ENCODE data around the gene PAXIP1.
A peak's percentile ranks its signal among the peaks of the same experiment; 100 is the strongest.

Gene PAXIP1

DNA sequence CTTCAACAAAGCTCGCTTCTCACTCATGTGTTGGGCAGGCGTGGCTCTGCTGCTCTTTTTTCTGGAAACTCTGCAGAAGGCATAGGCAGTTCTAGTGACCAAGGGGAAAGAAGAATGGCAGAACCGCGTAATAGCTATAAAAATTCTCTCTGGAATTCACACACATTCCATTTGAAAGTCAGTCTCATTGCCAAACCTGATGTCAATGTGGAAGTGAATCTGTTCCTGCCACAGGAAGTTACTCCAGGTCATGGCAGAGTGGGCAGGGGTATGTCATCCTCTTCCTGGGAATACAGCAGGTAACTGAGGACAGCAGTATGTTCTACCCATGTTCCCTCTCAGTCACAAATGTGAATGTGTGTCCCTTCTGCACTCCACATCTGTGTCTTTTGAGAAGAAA is 8.2 kb upstream of the PAXIP1 start:
- no peak overlapping the region for H3K27ac ChIP-seq (ENCODE audit: low read length)
- H3K27me3 ChIP-seq (ENCODE audit: low read depth, low read length) = no peaks in the 10 kb centered on the region
- H3K36me3 ChIP-seq (ENCODE audit: control insufficient read depth in 1 of 2, insufficient read depth in 2 of 2, low read length in 2 of 2) = no peaks in the 10 kb centered on the region
- H3K4me3 ChIP-seq (ENCODE audit: low read depth in 1 of 2, low read length in 2 of 2) = no peak overlapping the region
- no peaks in the 10 kb centered on the region for H3K9me3 ChIP-seq (ENCODE audit: control insufficient read depth in 1 of 2, low read length in 2 of 2)
- H3K4me1 ChIP-seq (ENCODE audit: control insufficient read depth in 1 of 2, insufficient read depth in 2 of 2, low read length in 2 of 2) = no peaks in the 10 kb centered on the region

DNA sequence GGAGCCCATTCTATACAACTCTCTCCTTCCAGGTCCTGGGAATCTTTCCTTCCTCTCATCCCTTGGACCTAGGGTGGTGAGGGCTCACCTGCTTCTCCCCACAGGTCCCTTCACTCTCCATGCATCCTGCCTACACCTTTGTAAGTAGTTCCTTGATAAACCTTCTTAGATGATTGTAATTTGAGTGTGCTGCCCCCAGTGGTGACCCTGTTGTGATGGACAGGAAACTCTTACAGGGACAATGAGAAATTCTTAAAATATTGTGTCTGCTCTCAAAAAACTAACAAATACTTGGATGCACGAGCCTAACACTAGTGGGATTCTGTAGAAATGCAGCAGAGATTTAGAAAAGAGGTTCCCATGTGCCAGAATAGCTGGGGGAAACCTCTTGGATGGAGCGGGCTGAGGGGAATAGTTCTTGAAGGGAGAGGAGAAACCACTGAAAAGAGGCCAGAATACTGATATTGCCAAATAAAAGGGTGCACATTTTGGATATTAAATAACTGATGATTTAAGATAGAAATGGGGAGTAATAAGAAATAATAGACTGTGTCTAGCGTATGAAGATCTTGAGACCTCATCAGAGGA is 6.7 kb upstream of the PAXIP1 start:
- H3K9me3 ChIP-seq (ENCODE audit: control insufficient read depth in 1 of 2, low read length in 2 of 2) = no peaks in the 10 kb centered on the region
- no peaks in the 10 kb centered on the region for H3K36me3 ChIP-seq (ENCODE audit: control insufficient read depth in 1 of 2, insufficient read depth in 2 of 2, low read length in 2 of 2)
- H3K4me3 ChIP-seq (ENCODE audit: low read depth in 1 of 2, low read length in 2 of 2) = no peak overlapping the region
- no peak overlapping the region for H3K27ac ChIP-seq (ENCODE audit: low read length)
- H3K27me3 ChIP-seq (ENCODE audit: low read depth, low read length) = no peaks in the 10 kb centered on the region
- H3K4me1 ChIP-seq (ENCODE audit: control insufficient read depth in 1 of 2, insufficient read depth in 2 of 2, low read length in 2 of 2) = no peaks in the 10 kb centered on the region

DNA sequence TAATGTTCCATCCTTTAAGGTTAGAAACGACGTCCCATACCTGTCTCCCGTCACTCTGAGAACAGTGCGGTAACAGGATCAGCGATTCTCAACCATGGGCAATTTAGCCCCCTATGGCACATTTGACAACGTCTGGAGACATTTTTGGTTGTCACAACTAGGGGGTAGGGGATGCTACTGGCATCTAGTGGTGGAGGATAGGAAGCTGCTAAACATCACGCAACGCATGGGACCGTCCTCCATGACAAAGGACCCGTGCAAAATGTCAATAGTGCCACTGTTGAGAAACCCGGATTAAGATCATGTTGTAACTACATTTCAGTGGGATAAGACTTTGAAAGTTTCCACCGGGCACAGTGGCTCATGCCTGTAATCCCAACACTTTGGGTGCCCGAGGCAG is 5.0 kb upstream of the PAXIP1 start:
- Histone ChIP-seq H3K9me3 (ENCODE audit: control insufficient read depth in 1 of 2, low read length in 2 of 2) (no peaks in the 10 kb centered on the region), H3K27me3 (ENCODE audit: low read depth, low read length) (no peaks in the 10 kb centered on the region)

DNA sequence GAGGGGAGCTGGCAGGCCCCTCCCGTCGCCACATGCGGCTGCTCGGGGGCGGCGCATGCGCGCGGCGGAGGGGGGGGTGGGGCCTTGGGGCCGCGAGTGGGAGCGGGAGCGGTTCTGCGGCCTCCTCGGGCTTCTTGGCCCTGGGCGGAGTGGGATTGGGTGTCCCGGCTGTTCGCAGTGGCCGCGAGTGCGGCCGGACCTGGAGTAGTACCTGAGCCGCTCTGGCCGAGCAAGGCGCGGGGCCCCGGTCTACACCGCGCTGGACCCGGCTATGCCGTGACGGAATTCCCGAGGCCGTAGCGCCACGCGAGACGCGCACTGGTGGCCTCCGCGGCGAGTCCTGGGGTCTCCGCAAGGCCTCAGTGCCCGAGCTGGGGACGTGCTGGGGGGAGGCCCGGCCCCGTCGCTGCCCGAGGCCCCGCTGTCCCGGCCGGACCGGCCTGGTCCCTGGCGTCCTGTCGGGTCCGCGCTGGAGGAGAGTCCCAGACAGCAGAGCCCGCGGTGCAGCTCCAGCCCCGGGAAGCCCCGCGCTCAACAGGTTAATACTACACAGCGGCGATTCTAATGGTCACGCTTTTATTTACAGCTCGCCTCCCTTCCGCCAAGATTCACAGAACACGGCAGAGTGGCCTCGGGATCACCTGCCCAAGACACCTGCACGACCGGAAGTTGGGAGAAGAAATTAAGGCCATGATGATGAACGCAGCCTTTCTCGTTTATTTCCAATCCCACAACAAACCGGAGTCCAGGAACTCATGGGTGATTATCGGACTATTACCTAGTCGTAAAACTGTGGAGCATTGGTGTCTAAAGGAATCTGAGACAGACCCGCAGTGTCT is 671 bp upstream of the PAXIP1 start:
- Histone ChIP-seq H3K27ac (ENCODE audit: low read length) (peak overlapping the region; percentile 56), H3K9me3 (ENCODE audit: control insufficient read depth in 1 of 2, low read length in 2 of 2) (no peaks in the 10 kb centered on the region), H3K4me1 (ENCODE audit: control insufficient read depth in 1 of 2, insufficient read depth in 2 of 2, low read length in 2 of 2) (peaks cover 0 to 6% of the 10 kb centered on the region in 2 donors), H3K27me3 (ENCODE audit: low read depth, low read length) (no peaks in the 10 kb centered on the region), H3K36me3 (ENCODE audit: control insufficient read depth in 1 of 2, insufficient read depth in 2 of 2, low read length in 2 of 2) (no peaks in the 10 kb centered on the region), H3K4me3 (ENCODE audit: low read depth in 1 of 2, low read length in 2 of 2) (peak overlapping the region; percentile 95 to 96)

More for the DNA sequence above, 5.0 kb upstream of the PAXIP1 start:
- Histone ChIP-seq H3K4me3 (ENCODE audit: low read depth in 1 of 2, low read length in 2 of 2) (no peak overlapping the region), H3K27ac (ENCODE audit: low read length) (no peak overlapping the region), H3K36me3 (ENCODE audit: control insufficient read depth in 1 of 2, insufficient read depth in 2 of 2, low read length in 2 of 2) (no peaks in the 10 kb centered on the region), H3K4me1 (ENCODE audit: control insufficient read depth in 1 of 2, insufficient read depth in 2 of 2, low read length in 2 of 2) (peaks cover 0 to 6% of the 10 kb centered on the region in 2 donors)

DNA sequence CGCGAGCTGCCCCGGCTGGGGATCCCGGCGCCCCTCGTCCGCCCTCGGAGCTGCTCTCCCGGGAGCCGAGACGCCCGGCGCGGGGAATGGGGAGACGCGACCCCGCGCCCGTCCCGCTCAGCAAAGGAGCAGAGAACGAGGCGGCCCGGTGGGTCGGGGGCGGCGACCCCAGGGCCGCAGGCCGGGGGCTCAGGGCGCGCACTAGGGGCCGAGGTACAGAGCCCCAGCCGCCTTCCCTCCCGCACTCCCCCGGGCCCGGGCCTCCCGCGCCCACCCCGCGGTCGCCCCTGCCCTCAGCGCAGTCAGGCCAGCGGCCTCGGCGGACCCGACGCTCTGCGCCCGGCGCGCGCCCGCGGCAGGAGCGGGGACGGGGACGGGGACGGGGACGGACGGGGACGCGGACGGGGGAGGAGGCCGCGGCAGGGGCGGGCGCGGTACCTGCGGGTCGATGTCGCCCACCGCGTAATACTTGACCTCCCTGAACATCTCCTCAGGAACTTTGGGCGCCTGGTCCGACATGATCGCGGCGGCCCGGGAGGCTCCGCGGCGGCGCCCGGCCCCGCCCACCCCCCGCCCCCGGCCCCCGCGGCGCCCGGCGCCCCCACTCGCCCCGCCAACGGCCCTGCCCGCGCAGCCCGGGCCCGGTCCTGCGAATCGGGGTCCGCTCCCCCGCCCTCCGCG is 373 bp downstream of the PAXIP1 start:
- H3K27me3 ChIP-seq (ENCODE audit: low read depth, low read length) = no peaks in the 10 kb centered on the region
- H3K36me3 ChIP-seq (ENCODE audit: control insufficient read depth in 1 of 2, insufficient read depth in 2 of 2, low read length in 2 of 2) = peaks cover 4 to 7% of the 10 kb centered on the region in 2 donors
- peaks cover 0 to 6% of the 10 kb centered on the region in 2 donors for H3K4me1 ChIP-seq (ENCODE audit: control insufficient read depth in 1 of 2, insufficient read depth in 2 of 2, low read length in 2 of 2)
- H3K9me3 ChIP-seq (ENCODE audit: control insufficient read depth in 1 of 2, low read length in 2 of 2) = no peaks in the 10 kb centered on the region
- no peak overlapping the region for H3K27ac ChIP-seq (ENCODE audit: low read length)
- peak overlapping the region; percentile 31 to 77 for H3K4me3 ChIP-seq (ENCODE audit: low read depth in 1 of 2, low read length in 2 of 2)

DNA sequence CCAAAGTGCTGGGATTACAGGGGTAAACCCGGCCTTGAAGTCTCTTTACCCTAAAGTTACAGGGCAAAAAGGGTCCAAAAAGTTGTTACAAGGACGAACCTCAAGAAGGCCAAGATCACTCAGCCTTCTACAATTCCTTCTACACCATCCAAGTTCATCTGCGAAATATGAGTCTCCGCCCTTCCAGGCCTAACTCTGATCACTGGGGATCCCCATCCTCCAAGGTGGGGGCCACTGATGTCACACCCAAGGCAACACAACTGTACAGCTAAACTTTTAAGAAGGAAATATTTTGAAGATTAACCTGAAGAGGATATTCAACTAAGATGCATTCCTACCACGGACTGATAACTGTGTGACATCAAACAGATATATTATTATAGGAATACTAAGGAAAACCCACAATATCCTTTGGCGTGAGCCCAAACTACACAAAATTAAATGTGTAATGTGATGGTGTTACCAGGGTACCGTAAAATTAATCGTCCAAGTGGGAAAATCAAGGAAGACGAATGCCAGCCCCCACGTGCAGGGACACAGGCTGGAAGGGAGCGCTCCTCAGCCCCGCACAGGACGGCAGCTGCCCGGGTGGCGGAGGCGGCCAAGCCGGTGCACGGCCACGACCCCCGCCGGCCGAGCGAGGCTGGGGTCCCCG is 1.0 kb downstream of the PAXIP1 start:
- peak overlapping the region; percentile 31 to 77 for H3K4me3 ChIP-seq (ENCODE audit: low read depth in 1 of 2, low read length in 2 of 2)
- no peak overlapping the region for H3K27ac ChIP-seq (ENCODE audit: low read length)
- H3K36me3 ChIP-seq (ENCODE audit: control insufficient read depth in 1 of 2, insufficient read depth in 2 of 2, low read length in 2 of 2) = peaks cover 11 to 12% of the 10 kb centered on the region in 2 donors
- H3K27me3 ChIP-seq (ENCODE audit: low read depth, low read length) = no peaks in the 10 kb centered on the region
- no peaks in the 10 kb centered on the region for H3K9me3 ChIP-seq (ENCODE audit: control insufficient read depth in 1 of 2, low read length in 2 of 2)
- H3K4me1 ChIP-seq (ENCODE audit: control insufficient read depth in 1 of 2, insufficient read depth in 2 of 2, low read length in 2 of 2) = peaks cover 0 to 6% of the 10 kb centered on the region in 2 donors

DNA sequence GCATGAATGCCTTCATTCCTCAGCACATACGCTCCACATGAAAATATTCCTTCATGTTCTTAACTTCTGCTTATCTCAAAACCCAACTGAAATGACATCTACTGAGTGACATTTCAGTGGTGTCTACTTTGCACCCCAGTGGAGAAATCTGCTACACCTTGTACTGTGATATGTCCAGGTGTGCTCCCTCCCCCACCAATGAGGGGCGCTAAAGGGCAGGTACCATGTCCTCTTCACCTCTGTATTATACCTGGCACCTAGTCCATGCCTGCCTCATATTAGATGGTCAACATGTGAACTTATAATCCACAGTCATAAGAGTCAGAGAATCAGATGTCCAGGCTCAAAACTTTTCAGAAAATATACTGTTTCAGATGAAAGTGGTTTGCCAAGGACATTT is 2.1 kb downstream of the PAXIP1 start:
- H3K4me3 ChIP-seq (ENCODE audit: low read depth in 1 of 2, low read length in 2 of 2) = no peak overlapping the region
- H3K9me3 ChIP-seq (ENCODE audit: control insufficient read depth in 1 of 2, low read length in 2 of 2) = no peaks in the 10 kb centered on the region
- H3K27ac ChIP-seq (ENCODE audit: low read length) = no peak overlapping the region
- peaks cover 0 to 6% of the 10 kb centered on the region in 2 donors for H3K4me1 ChIP-seq (ENCODE audit: control insufficient read depth in 1 of 2, insufficient read depth in 2 of 2, low read length in 2 of 2)
- peaks cover 18 to 23% of the 10 kb centered on the region in 2 donors for H3K36me3 ChIP-seq (ENCODE audit: control insufficient read depth in 1 of 2, insufficient read depth in 2 of 2, low read length in 2 of 2)
- no peaks in the 10 kb centered on the region for H3K27me3 ChIP-seq (ENCODE audit: low read depth, low read length)

DNA sequence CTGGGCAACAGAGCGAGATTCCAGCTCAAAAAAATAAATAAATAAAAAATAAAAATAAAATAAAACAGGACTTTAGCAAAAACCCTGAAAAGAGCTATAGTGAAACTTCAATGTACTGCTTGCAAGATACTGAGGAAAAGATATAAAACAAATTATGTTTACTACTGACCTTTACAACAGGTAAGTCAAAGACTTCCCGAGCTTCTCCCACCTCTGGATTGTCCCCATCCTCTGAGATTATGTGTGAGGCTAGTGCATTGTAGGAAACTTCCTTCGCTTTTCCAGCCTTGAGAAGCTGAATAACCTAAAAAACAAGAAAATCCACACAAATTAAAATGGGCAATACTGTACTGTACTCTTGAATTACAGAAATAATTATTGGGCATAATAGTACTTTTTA is 4.4 kb downstream of the PAXIP1 start:
- Histone ChIP-seq H3K27ac (ENCODE audit: low read length) (no peak overlapping the region), H3K27me3 (ENCODE audit: low read depth, low read length) (no peaks in the 10 kb centered on the region), H3K36me3 (ENCODE audit: control insufficient read depth in 1 of 2, insufficient read depth in 2 of 2, low read length in 2 of 2) (peaks cover 18 to 23% of the 10 kb centered on the region in 2 donors), H3K4me3 (ENCODE audit: low read depth in 1 of 2, low read length in 2 of 2) (no peak overlapping the region), H3K4me1 (ENCODE audit: control insufficient read depth in 1 of 2, insufficient read depth in 2 of 2, low read length in 2 of 2) (no peaks in the 10 kb centered on the region), H3K9me3 (ENCODE audit: control insufficient read depth in 1 of 2, low read length in 2 of 2) (no peaks in the 10 kb centered on the region)

DNA sequence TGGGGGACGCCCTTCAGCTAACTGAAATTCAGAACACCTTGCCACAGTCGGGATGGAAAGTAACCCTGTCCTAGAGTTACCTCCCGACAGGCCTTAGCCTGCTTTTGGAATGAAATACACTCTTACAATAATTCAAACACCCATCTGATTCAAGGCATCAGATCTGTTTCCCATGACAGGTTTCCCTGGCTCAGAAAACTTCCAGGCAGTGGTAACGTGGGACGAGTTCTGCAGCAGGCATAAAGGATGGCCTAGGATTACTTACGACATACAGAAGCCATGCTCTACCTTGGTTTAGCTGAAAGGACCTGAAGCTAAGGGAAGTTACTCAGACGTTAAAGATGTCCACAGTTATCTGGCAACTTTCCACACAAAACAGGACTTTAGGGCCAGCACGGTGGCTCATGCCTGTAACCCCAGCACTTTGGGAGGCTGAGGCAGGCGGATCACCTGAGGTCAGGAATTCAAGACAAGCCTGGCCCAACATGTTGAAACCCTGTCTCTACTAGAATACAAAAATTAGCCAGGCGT is 5.0 kb downstream of the PAXIP1 start:
- Histone ChIP-seq H3K9me3 (ENCODE audit: control insufficient read depth in 1 of 2, low read length in 2 of 2) (no peaks in the 10 kb centered on the region), H3K4me1 (ENCODE audit: control insufficient read depth in 1 of 2, insufficient read depth in 2 of 2, low read length in 2 of 2) (no peaks in the 10 kb centered on the region), H3K27me3 (ENCODE audit: low read depth, low read length) (no peaks in the 10 kb centered on the region), H3K36me3 (ENCODE audit: control insufficient read depth in 1 of 2, insufficient read depth in 2 of 2, low read length in 2 of 2) (peaks cover 18 to 23% of the 10 kb centered on the region in 2 donors), H3K27ac (ENCODE audit: low read length) (no peak overlapping the region), H3K4me3 (ENCODE audit: low read depth in 1 of 2, low read length in 2 of 2) (no peak overlapping the region)

DNA sequence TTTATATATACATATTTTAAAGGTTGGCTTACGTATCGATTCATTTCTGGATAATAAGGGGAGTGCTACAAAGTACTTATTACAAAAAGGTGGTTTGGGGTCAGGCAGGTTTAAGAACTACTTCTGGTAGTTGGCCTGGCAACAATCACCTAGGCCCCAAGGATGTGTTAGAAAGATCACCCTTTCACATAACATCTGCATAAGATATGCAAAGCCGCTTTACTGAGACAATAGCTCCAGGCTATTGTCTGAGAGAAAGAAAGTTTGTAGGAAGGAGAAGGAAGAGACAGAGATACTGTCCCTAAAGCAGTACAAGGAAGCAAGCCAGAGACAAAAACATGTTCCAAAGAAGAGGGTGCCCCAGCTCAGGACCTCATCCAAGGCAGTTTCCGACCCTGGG is 6.2 kb downstream of the PAXIP1 start:
- H3K27ac ChIP-seq (ENCODE audit: low read length) = no peak overlapping the region
- no peak overlapping the region for H3K4me3 ChIP-seq (ENCODE audit: low read depth in 1 of 2, low read length in 2 of 2)
- H3K4me1 ChIP-seq (ENCODE audit: control insufficient read depth in 1 of 2, insufficient read depth in 2 of 2, low read length in 2 of 2) = no peaks in the 10 kb centered on the region
- H3K27me3 ChIP-seq (ENCODE audit: low read depth, low read length) = no peaks in the 10 kb centered on the region
- peaks cover 18 to 23% of the 10 kb centered on the region in 2 donors for H3K36me3 ChIP-seq (ENCODE audit: control insufficient read depth in 1 of 2, insufficient read depth in 2 of 2, low read length in 2 of 2)
- H3K9me3 ChIP-seq (ENCODE audit: control insufficient read depth in 1 of 2, low read length in 2 of 2) = no peaks in the 10 kb centered on the region

DNA sequence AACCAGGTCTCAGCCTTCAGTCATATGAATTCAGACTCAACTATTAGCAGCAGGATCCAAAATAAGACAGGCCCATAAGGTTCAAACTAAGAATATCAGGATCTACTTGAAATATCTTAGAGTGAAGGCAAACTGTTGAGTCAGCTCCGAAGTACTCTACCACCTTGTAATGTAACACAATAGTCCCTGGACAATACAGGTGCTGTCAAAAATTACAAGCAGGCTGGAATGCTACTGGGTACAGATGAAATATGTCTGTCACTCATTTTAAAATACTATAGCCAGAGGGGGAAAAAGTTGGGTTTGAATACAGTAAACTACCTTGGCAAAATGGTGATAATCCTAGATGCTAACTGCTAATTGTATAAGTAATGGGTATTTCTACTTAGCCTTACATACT is 6.8 kb downstream of the PAXIP1 start:
- H3K9me3 ChIP-seq (ENCODE audit: control insufficient read depth in 1 of 2, low read length in 2 of 2) = no peaks in the 10 kb centered on the region
- H3K27ac ChIP-seq (ENCODE audit: low read length) = no peak overlapping the region
- H3K27me3 ChIP-seq (ENCODE audit: low read depth, low read length) = no peaks in the 10 kb centered on the region
- H3K4me3 ChIP-seq (ENCODE audit: low read depth in 1 of 2, low read length in 2 of 2) = no peak overlapping the region
- H3K36me3 ChIP-seq (ENCODE audit: control insufficient read depth in 1 of 2, insufficient read depth in 2 of 2, low read length in 2 of 2) = peaks cover 18 to 26% of the 10 kb centered on the region in 2 donors
- H3K4me1 ChIP-seq (ENCODE audit: control insufficient read depth in 1 of 2, insufficient read depth in 2 of 2, low read length in 2 of 2) = no peaks in the 10 kb centered on the region

All from muscle layer of duodenum (tissue), 2 donors.